Fibroblast of peridontal ligament (primary cell): ENCODE data around the gene CDKN2B.
"Not testable (repeated sequence)": the region's sequence is repeated elsewhere in the genome, so short reads cannot be mapped to it uniquely, and the experiment has no call there.

Experiments used
- DNase-seq: peaks from one replicate; pipeline ENCODE4 v3.0.0-alpha.2; 2010; ENCODE audit errors: extremely low read depth

The CDKN2B gene

GRCh38 chr9:21969011-21969940, 39.8 kb downstream of the CDKN2B start:
- DNase-seq: no peak

- no peak for DNase-seq
These were observed 40.6 kb downstream of the CDKN2B start for GRCh38 chr9:21968331-21969010.

GRCh38 chr9:21967702-21968101, 41.4 kb downstream of the CDKN2B start:
- no peak for DNase-seq

- DNase-seq: no peak
These were observed 41.9 kb downstream of the CDKN2B start for GRCh38 chr9:21967169-21967568.

GRCh38 chr9:21966140-21966851, 42.8 kb downstream of the CDKN2B start:
- no peak for DNase-seq

- peak; percentile 69 for DNase-seq
These were observed 43.6 kb downstream of the CDKN2B start for GRCh38 chr9:21965401-21965951.

GRCh38 chr9:21964925-21965385, 44.1 kb downstream of the CDKN2B start:
- DNase-seq: no peak

GRCh38 chr9:21961569-21961968, 47.5 kb downstream of the CDKN2B start:
- no peak for DNase-seq

- DNase-seq: not testable (repeated sequence)
These were observed 49.8 kb downstream of the CDKN2B start for GRCh38 chr9:21959268-21959667.

GRCh38 chr9:21958833-21959232, 50.3 kb downstream of the CDKN2B start:
- no peak for DNase-seq
